Astrocyte of the hippocampus (primary cell): ENCODE data around the gene ABCE1.
"Not testable (repeated sequence)": the region's sequence is repeated elsewhere in the genome, so short reads cannot be mapped to it uniquely, and the experiment has no call there.

ENCODE experiments used
- DNase-seq: peaks from one replicate; pipeline ENCODE4 v3.0.0; 2011; ENCODE audit warnings: low read depth, low spot score

Gene ABCE1

DNA sequence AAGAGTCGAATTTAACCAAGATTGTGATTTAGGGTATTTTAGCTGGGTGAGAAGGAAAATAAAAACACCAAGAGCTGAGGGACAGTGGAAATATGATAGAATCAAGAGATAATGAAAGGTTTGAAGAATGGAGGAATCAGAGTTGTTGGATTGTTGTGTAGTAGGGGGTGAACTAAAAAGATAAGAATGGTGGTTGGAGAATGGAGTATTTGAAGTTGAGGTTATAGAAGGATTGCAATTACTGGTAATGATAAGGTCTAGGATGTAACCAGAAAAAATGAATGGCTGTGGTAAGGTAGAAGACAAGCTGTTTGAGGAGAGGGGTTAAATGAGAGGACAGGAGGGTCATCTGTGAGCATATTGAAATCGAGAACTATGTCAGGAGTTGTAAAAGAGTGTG, 4.5 kb downstream of the ABCE1 start:
- no peak for DNase-seq

DNA sequence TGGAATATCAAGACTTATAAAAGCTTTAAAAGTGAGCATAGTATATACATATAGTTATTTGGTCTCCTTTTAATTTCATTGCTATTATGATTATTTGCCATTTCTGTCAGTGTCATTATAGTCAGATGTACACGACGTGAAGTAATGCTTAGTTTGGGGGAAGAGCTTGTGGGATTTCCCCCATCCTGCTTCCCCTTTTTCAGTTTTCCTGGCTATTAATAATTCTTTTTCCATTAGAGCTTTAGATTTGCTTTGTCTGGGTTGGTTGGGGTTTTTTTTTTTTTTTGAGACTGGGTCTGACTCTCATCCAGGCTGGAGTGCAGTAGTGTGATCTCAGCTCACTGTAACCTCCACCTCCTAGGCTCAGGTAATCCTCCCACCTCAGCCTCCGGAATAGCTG, 5.4 kb downstream of the ABCE1 start:
- no peak for DNase-seq

DNA sequence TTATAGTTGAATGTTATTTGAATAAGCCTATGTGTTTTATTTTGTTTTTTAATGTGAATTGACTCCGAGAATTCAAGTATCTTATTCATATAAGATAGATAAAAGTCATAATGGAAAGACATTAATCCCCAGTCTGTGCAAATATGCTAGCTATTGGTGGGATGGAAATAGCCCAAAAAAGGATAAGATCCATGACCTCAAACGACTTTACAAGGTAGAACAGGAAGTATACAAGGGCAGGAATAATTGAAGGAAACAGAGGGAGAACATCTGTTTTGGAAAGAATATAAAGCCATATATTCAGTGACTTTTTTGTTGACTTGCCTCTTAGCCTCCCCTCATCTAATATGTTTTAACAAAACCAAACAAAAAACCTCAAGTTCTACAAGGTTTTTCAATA, 9.0 kb downstream of the ABCE1 start:
- no peak for DNase-seq

DNA sequence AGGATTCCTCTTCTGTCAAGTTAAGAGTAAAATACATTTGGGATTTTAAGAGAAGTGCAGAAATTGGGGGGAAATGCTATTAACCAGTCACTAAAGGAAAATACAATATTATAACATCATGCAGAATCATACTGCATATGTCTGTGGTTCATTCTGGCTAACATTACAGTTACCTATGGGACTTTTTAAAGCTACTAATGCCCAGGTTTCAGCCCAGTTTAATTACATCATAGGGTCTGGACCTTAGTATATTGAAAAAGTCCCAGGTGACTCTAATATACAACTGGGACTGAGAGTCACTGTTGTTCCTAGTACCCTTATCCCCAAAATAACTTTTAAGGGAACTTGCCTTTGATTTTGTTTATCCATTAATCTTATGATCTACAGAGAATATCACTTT, 10.0 kb downstream of the ABCE1 start:
- DNase-seq: no peak

DNA sequence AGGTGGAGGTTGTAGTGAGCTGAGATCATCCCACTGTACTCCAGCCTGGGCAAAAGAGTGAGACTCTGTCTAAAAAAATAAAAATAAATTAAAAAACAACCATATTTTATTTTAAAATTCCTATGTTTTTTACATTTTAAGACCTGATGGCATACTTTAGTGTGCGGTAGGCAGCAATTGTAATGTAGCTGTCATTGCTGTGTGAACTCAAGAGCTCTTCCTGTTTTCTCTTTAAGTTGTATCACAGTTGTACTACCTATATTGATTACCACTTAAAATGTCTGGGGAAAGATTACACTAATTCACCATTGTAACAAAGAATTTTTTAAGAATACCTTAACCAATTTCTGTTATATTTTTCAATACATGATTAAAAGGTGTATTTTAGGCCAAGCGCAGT, 27.3 kb downstream of the ABCE1 start:
- DNase-seq: no peak

DNA sequence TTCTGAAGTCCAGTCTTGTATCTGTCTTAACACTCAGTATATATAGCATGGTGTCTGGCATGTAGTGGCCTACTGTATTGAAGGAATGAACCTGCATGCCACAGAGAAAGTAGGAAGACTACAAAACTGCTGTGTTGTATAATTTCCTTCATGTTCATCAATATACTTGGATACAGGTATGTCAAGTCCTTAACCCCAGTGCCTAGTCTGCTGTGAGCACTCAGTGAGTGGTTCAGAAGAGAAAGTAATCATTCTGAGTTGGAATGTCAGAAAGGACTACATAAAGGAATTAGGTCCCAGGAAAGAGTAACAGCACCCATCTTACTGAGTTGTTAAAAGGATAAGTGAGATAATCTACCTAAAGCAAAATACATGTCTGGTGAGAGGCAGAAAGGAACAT, 32.0 kb downstream of the ABCE1 start:
- DNase-seq: no peak

DNA sequence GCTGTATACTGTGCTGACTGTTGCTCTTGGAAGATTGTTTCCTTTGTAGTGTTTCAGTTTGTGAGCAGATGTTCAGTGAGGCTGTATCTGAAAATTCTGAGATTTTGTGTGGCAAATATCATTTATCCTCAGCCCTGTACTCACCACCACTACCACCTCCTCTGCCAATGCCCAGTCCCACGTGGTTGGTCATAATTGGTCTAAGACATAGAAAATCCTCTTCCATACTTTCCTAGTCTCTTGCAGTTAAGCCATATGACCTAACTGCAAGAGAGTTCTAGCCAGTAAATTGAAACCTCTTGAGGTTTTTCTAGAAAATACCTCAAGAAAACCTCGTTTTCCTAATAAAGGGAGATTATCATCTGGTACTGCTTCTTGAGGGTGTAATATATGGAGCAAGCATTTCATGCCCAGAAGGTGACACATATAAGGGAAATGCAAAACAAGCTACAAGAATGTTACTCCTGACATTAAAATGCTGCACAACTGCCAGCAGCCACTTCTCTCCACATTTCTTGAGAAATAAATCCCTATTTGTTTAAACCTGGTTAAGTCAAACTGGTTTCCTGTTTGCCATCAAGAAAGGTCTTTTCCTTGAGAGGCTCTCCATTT, 32.8 kb downstream of the ABCE1 start:
- DNase-seq: peak; percentile 86

DNA sequence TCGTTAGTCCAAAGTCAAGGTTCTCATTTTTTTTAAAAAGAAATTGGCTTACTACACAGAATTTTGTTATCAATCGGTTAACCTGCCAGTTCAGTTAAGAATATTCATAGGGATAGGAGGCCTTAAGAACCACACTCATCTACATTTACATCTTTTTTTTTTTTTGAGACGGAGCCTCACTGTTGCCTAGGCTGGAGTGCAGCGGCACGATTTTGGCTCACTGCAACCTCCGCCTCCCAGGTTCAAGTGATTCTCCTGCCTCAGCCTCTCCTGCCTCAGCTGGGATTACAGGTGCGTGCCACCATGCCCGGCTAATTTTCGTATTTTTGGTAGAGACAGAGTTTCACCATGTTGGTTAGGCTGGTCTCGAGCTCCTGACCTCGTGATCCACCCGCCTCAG, 33.7 kb downstream of the ABCE1 start:
- no peak for DNase-seq

DNA sequence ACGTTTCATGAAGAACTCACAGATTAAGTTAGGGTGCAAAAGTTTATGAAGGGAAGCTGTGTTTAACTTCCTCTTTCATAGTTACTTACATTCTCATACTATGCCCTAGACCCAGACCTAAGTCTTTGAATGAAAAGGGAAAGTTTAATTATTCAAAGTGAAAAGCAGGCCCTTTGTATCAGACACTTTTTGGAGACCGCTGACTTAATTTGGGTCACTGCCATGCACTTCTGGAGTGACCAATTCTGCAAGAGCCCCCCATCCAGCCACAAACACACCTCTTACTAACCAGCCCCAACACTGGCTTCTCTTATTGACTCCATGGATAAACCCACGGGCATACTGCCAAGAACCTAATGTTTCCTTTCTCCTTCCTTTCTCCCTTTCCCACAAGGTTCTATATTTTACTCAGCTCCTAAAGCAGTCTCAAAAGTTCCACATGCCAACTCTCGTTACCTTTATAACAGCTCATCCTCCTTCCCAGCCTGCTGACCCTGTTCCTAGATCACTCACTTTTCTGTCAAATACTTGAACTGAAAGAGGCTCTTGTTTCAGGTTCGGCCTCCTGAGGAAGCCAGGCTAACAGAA, 34.5 kb downstream of the ABCE1 start:
- peak; percentile 76 for DNase-seq

DNA sequence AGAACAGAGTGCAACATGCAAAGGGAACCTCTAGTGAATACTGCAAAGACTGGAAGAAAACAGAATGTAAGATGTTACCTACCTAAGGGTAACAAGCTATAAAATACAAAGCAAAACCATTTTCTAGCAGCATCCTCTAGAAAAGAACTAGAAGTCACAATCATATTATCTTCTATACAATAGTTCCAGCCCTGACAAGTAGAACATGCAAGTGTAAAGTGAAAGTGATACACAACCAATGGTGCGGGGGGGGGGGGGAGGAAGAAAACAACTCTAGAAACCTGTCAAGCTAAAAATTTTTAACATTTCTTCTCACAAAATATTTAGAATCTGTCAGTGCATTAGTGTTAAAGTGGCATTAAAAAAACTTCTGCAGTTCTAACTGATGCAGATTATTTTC, 38.1 kb downstream of the ABCE1 start:
- not testable (repeated sequence) for DNase-seq

DNA sequence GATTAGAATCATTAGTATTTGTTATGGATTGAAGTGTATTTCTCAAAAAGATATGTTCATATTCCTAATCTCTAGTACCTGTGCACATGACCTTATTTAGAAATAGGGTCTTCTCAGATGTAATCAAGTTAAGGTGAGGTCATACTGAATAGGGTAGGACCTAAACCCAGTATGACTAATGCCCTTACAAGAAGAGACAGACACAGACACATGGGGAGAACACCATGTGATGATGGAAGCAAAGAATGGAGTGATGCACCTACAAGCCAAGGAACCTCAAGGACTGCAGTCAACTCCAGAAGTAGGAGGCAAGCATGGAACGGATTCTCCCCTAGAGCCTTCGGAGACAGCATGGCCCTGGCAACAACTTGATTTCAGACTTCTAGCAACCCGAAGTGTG, 50.9 kb downstream of the ABCE1 start:
- DNase-seq: no peak

DNA sequence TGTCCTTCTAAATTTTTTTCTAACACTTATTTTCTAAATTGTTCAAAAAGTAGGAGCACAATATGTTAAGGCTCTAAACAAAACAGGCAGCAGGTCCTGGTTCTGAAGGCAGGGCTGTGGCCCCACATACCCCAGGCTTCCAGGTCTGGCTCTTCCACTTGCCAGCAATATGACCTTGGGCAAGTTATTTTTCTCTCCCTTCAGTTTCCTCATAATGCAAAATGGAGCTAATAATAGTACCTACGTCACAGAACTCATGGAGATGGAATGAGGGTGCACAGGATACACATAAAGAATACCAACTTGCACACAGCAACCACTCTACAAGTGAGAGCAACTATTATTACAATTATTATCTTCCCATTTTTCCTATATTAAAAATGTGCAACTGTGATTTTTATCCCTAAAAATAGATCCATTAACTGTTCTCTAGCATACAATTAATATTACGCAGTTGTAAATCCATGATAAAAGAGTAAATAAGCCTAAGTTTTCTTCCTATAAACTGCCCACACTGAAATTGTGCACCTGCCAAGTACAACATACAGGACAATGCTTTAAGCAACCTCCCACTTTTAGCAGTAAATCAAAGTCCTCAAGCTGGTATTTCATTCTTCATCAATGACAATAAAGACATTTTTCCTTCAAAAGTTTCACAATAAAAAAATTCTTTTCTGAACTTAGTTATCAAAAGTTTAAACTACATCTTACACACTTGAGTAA, 55.2 kb downstream of the ABCE1 start:
- DNase-seq: no peak

DNA sequence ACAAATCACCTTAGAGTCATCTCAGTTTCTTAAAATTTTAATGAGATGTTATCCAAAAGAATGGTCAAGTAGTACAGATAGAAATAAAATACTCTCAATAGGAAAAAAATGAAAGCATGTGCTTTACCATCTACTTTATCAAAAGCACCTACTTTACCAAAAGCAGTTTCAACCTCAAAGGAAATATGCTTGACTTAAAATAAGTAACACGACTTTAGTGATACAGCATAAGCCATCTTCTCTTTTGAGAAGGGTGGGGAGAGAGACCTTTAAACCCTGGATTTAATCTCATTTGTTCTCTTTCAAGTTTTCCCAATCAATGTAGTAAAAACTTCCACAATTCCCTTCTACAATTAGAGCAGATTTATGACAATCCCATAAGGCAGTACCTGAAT, 55.8 kb downstream of the ABCE1 start:
- no peak for DNase-seq

DNA sequence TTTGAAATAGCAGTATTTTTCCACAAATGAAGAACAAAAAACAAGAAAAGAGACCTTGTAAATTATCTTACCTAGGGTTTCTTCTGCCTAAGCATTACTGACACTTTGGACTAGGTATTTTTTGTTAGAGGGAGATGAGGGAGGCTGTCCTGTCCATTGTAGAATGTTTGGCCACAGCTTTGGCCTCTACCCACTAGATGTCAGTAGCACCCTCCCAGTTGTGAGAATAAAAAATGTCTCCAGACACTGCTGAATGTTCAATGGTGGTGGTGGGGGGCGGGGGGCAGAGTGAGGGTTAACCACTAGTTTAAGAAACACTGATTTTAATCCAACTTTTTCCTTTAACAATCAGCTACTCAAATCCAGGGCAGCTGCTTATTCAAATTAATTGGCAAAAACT, 56.5 kb downstream of the ABCE1 start:
- DNase-seq: peak; percentile 65

DNA sequence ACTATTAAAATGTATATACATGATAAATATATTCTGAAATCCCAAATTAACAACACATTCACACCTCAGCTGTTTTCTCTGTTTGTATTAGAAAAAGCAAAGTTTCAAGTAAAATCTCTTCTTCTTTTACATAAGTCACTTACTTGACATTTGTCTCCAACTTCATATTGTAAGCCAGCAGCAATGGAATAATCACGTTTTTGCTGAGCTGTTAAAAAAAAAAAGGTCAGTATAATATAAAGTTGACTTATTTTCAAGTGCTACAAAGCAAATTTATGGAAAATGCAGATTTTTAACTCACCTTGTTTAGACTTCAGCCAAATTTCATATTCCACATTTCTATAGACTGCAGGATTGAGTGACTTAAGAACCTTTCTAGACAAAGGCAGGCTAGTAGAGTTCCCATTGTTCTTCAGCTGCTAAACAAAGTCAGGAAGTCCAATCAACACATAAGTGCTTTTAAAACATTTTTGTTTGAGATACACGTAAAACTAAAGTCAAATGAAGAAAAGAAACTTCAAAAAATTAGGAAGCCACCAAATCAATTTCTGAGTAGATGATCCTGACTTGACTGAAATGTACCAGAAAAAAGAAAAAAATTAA, 57.3 kb downstream of the ABCE1 start:
- DNase-seq: no peak

DNA sequence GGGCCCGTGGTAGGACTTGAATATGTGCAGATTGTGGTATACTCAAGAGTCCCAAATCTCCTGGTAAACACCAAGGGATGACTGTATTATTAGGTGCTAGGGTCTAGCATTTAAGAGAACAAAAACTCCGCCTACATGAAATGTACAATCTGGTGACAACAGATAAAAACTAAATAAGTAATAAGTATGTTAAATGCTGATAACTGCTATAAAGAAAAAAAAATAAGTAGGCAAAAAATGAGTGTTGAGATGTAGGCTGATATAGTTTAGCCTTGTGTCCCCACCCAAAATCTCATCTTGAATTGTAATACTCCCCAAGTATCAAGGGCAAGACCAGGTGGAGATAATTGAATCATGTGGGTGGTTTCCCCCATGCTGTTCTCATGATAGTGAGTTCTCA, 58.9 kb downstream of the ABCE1 start:
- DNase-seq: no peak

DNA sequence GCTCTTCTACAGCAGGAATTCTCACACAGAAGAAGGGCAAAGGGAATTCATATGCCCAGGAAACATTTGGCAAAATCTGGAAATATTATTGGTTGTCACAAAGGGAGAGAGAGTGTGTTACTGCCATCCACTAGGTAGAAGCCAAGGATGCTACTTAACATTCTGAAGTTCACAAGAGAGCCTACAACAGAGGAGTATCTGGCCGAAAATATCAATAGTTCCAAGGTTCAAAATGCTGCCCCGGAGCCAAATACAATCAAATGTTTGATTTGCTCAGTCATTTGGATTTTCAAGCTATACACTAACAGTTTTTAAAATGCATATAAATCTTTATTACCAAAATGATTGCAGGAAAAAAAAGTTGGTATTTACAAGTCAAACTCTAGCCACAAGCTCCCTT, 63.4 kb downstream of the ABCE1 start:
- DNase-seq: no peak

DNA sequence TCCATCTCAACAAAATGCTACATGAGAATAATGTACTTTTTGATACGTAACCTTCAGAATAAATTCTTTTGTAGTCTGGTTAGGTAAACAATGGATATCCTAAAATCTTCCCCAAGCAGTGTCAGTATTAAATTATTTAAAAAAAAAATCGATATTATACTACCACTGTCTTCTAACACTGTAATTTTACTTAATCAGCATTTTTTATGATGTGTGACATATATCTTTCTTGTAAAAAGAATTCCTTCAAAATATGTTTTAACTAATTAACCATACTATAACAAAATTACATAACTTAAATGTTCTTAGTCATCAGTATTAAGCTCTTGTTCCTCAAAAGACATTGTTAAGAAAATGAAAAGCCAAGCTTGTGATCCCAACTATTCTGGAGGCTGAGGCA, 69.8 kb downstream of the ABCE1 start:
- no peak for DNase-seq

DNA sequence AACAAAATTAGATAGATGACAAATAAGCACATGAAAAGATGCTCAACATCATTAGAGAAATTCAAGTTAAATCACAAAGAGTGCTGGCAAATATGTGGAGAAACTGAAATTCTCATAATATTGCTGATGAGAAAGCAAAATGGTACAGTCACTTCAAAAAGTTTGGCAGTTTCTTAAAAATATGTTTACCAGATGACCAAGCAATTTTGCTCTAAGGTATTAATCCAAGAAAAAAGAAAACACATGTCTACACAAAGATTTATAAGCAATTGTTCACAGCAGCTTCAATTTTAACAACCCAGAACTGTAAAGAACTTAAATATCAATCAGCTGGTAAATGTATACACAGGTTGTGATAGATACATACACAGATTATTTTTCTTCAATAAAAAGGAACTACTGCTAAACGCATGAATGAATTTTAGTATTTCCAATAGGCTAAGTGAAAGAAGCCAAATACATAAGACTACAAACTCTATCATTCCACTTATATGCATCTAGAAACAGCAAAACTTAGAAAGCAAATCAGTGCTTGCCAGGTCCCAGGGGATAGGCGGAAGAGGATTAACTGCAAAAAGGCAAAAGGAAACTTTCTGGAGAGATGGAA, 70.6 kb downstream of the ABCE1 start:
- DNase-seq: no peak

DNA sequence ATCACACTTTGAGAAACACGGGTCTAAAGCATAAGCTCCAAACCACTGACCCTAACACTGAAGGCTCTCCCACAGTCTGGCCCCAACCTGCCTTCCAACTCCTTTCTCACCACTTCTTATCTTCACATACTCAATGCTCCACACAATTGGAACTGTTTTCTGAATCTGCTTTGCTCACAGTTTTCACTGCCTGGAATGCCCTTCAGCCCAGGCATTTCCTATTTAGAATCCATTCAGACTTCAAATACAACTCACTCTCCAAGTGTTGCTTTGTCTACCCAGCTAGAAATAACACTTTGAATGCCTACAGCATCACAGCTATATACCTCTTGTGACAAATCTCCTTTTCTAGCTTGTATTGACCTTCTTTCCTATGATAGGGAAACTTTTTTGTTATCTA, 72.1 kb downstream of the ABCE1 start:
- DNase-seq: peak; percentile 44

DNA sequence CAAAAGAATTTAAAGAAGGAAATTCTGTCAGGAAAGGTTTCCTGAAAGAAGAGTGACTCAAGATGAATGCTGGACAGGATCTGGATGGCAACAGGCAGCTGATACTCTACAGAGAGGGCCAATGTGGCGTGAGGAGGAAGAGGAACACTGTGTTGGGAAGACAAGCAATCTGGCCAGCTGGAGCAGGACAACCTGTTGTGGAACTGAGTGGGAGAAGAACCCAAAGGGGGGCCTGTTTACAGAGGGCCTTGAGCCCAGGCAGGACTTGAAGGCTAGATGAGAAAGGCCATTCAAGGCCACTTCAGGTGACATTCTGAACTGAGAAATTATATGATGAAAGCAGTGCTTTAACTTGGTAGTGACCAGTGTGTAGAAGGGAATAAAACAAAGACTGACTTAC, 73.8 kb downstream of the ABCE1 start:
- DNase-seq: no peak

DNA sequence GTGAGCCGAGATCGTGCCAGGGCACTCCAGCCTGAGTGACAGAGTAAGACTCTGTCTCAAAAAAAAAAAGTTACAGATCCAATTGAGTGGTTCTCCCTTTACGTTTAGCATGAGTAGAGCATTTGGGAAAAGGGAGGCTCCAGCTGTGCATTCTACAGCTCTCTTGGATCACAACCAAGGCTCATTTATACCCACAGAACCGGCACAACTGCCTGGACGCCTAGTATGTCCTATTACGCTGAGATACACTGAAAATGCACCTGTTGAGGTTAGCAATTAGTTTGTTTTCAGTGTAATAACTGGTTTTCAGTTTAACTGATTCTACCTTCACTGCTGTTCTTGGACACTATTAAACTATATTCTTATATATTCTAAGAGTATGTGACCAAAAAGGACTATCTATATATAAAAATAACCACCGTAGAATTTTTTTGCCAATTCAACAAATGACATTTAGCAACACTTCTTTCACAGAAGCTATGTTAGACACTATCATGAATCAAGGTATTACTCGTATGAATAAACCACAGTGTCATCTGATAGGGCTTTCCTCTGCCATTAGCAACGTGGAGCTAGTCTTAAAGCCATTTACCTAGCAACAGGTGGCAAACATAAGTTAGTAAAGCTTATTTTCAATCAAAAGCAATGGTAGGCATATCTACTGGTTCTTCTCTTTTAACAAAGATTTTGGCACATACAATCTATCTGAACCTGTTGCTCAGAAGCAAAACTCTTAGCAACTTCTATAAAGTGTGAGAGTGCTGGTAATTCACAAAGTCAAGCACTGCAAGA, 78.7 kb downstream of the ABCE1 start:
- DNase-seq: no peak
